B cell (primary cell): ENCODE data around the gene SMTN. TPM values are rescaled to one million over a fixed set of nuclear protein-coding genes. Genes with fewer than 3 reads are reported as not detected.

Experiments used
- ATAC-seq: fragments of 200-7000 bp; cut with Tn5 transposase; one replicate; pipeline ENCODE4 v1.10.0; 2021; ENCODE audit warnings: low read depth, mild to moderate bottlenecking, moderate number of reproducible peaks, moderate library complexity
- CTCF ChIA-PET: fragments of 350-600 bp; sonication (Branson Sonifier 250); formaldehyde crosslinking; loops from one replicate; lab custom pipeline; 2021; ENCODE audit warnings: antibody characterized with exemption, inconsistent platforms; lab: Charles Lee
- POLR2A ChIA-PET: fragments of 350-600 bp; sonication (Branson Sonifier 250); formaldehyde crosslinking; loops from one replicate; lab custom pipeline; 2021; ENCODE audit warnings: antibody characterized with exemption; lab: Charles Lee
- DNase-seq: peaks from one replicate; pipeline ENCODE4 v3.0.0; 2013
- H2AFZ ChIP-seq: 2 replicates; pipeline ENCODE4 v1.6.1; 2012; ENCODE audit warnings: mild to moderate bottlenecking, low read depth, low read length; ENCODE audit not compliant: insufficient read depth, poor library complexity, severe bottlenecking
- H3K27ac ChIP-seq, 2 donors: 1 replicate in 1 of 2; 2 replicates in 1 of 2; pipeline ENCODE4 v1.5.1; 2012 to 2013; ENCODE audit warnings: low read length in 2 of 2, mild to moderate bottlenecking in 2 of 2, moderate library complexity in 1 of 2
- H3K27me3 ChIP-seq, 4 experiments: fragments of 200-600 bp in 1 of 4; sonication (generic) in 1 of 4; replicated peaks in 1 of 4; 1 replicate in 2 of 4; 2 replicates in 2 of 4; pipeline versions ENCODE4 v1.6.1 to v1.7.0; 2013 to 2016; ENCODE audit warnings: low read length in 3 of 4, mild to moderate bottlenecking in 2 of 4, mixed read lengths in 1 of 4, moderate library complexity in 1 of 4; ENCODE audit not compliant: insufficient read depth in 4 of 4, control insufficient read depth in 3 of 4; ENCODE audit errors: control extremely low read depth in 1 of 4
- H3K36me3 ChIP-seq, 2 experiments: replicated peaks in 1 of 2; 1 replicate in 1 of 2; 2 replicates in 1 of 2; pipeline versions ENCODE4 v1.6.1 to v1.7.1; 2013; ENCODE audit warnings: low read length in 1 of 2; ENCODE audit not compliant: insufficient read depth in 2 of 2, control insufficient read depth in 1 of 2; ENCODE audit errors: control extremely low read depth in 1 of 2, extremely low read depth in 1 of 2
- H3K4me1 ChIP-seq, 2 donors: fragments of 200-600 bp in 1 of 2; sonication (generic) in 1 of 2; 1 replicate in 1 of 2; 2 replicates in 1 of 2; pipeline versions ENCODE4 v1.5.1 to v1.6.1; 2013 to 2017; ENCODE audit warnings: low read length in 2 of 2; ENCODE audit not compliant: control insufficient read depth in 2 of 2, insufficient read depth in 2 of 2
- H3K4me2 ChIP-seq: replicated peaks from 2 replicates; pipeline ENCODE3; 2012; ENCODE audit warnings: mild to moderate bottlenecking, low read depth, low read length; ENCODE audit not compliant: poor library complexity, severe bottlenecking
- H3K4me3 ChIP-seq, 5 experiments: fragments of 200-600 bp in 1 of 5; sonication (generic) in 1 of 5; 1 replicate in 3 of 5; 2 replicates in 2 of 5; pipeline versions ENCODE4 v1.5.1 to v1.7.0; 2011 to 2016; ENCODE audit warnings: low read length in 4 of 5, mild to moderate bottlenecking in 4 of 5, low read depth in 2 of 5, control low read depth in 1 of 5, moderate library complexity in 1 of 5; ENCODE audit not compliant: insufficient read depth in 1 of 5; ENCODE audit errors: control extremely low read depth in 1 of 5, extremely low read depth in 1 of 5
- H3K79me2 ChIP-seq: fragments of 200-600 bp; sonication (generic); one replicate; pipeline ENCODE4 v1.6.0; 2016; ENCODE audit warnings: low read length; ENCODE audit not compliant: control insufficient read depth, insufficient read depth
- H3K9ac ChIP-seq: fragments of 200-600 bp; sonication (generic); 2 replicates; pipeline ENCODE4 v1.6.1; 2017; ENCODE audit warnings: mild to moderate bottlenecking, low read length, moderate library complexity
- H3K9me3 ChIP-seq, 3 donors: one replicate each; pipeline versions ENCODE4 v1.6.1 to v1.7.1; 2013; ENCODE audit warnings: low read length in 2 of 3; ENCODE audit not compliant: control insufficient read depth in 2 of 3, insufficient read depth in 1 of 3; ENCODE audit errors: control extremely low read depth in 1 of 3
- H4K20me1 ChIP-seq: 2 replicates; pipeline ENCODE4 v1.6.0; 2012; ENCODE audit warnings: mild to moderate bottlenecking, low read length; ENCODE audit not compliant: insufficient read depth, control insufficient read depth, poor library complexity, severe bottlenecking
- H3K27ac Mint-ChIP-seq: one replicate; pipeline ENCODE4 v1.8.0; 2021; ENCODE audit warnings: mixed read lengths
- H3K27me3 Mint-ChIP-seq: one replicate; pipeline ENCODE4 v1.8.0; 2021; ENCODE audit warnings: mixed read lengths
- H3K4me1 Mint-ChIP-seq: one replicate; pipeline ENCODE4 v1.8.0; 2021; ENCODE audit warnings: mixed read lengths
- H3K4me3 Mint-ChIP-seq: one replicate; pipeline ENCODE4 v1.8.0; 2021; ENCODE audit warnings: mixed read lengths
- H3K9me3 Mint-ChIP-seq: one replicate; pipeline ENCODE4 v1.8.0; 2022; ENCODE audit warnings: mixed read lengths; ENCODE audit not compliant: insufficient read depth
- EZH2 ChIP-seq: IDR thresholded peaks from 2 replicates; pipeline ENCODE4 v1.6.1; 2012; ENCODE audit warnings: borderline replicate concordance, low read depth, mild to moderate bottlenecking, moderate library complexity, low read length; ENCODE audit not compliant: insufficient read depth, poor library complexity, severe bottlenecking
- WGBS: methylation state at CpG from one replicate; pipeline ENCODE4 v1.1.5; 2013; ENCODE audit warnings: missing lambda C conversion rate; ENCODE audit not compliant: insufficient coverage; 5-methylcytosine and 5-hydroxymethylcytosine counted together
- intact Hi-C: fragments of 100-400 bp; cut with micrococcal nuclease; formaldehyde crosslinking; loops from one replicate; pipeline ENCODE4 v1.10.0; 2022
- polyA plus RNA-seq: library from polyadenylated mRNA; depleted of rRNA; stranded (reverse); fragments of >200 nt; gene quantifications from 2 replicates; pipeline ENCODE4 v1.2.3, GENCODE V29; 2012
- total RNA-seq, 2 donors: library from RNA; stranded (reverse); fragments of 120-200 nt in 1 of 2; gene quantifications; 1 replicate in 1 of 2; 2 replicates in 1 of 2; pipeline versions ENCODE4 v1.2.3 to v1.2.4, GENCODE V29; 2013 to 2022
- TF ChIP-seq, protein P1 (sequence below): fragments of 200-600 bp; IDR thresholded peaks from one replicate; pipeline ENCODE4 v1.8.0; 2022; ENCODE audit warnings: antibody characterized with exemption, mild to moderate bottlenecking

SMTN gene
- total and polyA plus RNA-seq, 2 donors (not counting 1 experiment from before 2014, with no cell fraction given), result 4.0 to 7.0 TPM

DNA sequence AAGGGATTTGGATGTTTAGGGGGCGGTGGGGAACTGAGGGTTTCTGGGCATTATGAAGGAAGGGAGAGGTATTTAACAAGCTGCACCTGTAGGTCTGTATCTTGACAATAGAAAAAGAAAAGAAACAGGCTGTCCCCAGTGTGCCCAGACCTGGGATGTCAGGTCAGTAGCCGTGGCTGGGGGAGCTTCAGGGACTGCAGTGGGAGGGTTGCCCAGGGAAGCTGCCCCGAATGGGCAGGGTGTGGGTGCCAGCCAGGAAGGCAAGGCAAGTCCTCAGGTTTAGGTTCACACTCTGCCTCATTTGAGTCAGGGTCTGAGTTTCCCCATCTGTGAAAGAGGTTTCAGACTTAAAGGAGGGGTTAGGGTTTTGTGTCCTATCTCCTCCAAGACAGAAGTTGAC is 43.2 kb downstream of the SMTN start:
- ATAC-seq, result no peak
- Histone ChIP-seq H3K27ac (no peak overlapping the region), H3K4me2 (no peak overlapping the region), H3K36me3 (no peaks in the 10 kb centered on the region), H4K20me1 (no peaks in the 10 kb centered on the region), H3K27me3 (peaks cover 0 to 14% (median 0%) of the 10 kb centered on the region in 4 experiments), H3K4me3 (no peak overlapping the region), H3K9me3 (peaks cover 0 to 9% (median 0%) of the 10 kb centered on the region in 3 donors), H3K4me1 (peaks cover 5 to 12% of the 10 kb centered on the region in 2 donors), H3K9ac (no peak overlapping the region), H2AFZ (no peak overlapping the region), H3K79me2 (no peaks in the 10 kb centered on the region)
- WGBS, result 95% methylated on average over 3 of the region's 3 CpGs
- POLR2A ChIA-PET, result no interaction called here
- CTCF ChIA-PET, result no interaction called here
- Mint-ChIP-seq H3K27ac (no peak overlapping the region), H3K4me1 (peaks cover 6% of the 10 kb centered on the region), H3K9me3 (no peaks in the 10 kb centered on the region), H3K4me3 (no peak overlapping the region), H3K27me3 (no peaks in the 10 kb centered on the region)
- intact Hi-C loops, result no loop called here
- no peak for DNase-seq
- TF ChIP-seq EZH2, result no peak
- TF ChIP-seq, protein P1, sequence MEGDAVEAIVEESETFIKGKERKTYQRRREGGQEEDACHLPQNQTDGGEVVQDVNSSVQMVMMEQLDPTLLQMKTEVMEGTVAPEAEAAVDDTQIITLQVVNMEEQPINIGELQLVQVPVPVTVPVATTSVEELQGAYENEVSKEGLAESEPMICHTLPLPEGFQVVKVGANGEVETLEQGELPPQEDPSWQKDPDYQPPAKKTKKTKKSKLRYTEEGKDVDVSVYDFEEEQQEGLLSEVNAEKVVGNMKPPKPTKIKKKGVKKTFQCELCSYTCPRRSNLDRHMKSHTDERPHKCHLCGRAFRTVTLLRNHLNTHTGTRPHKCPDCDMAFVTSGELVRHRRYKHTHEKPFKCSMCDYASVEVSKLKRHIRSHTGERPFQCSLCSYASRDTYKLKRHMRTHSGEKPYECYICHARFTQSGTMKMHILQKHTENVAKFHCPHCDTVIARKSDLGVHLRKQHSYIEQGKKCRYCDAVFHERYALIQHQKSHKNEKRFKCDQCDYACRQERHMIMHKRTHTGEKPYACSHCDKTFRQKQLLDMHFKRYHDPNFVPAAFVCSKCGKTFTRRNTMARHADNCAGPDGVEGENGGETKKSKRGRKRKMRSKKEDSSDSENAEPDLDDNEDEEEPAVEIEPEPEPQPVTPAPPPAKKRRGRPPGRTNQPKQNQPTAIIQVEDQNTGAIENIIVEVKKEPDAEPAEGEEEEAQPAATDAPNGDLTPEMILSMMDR, result no peak

DNA sequence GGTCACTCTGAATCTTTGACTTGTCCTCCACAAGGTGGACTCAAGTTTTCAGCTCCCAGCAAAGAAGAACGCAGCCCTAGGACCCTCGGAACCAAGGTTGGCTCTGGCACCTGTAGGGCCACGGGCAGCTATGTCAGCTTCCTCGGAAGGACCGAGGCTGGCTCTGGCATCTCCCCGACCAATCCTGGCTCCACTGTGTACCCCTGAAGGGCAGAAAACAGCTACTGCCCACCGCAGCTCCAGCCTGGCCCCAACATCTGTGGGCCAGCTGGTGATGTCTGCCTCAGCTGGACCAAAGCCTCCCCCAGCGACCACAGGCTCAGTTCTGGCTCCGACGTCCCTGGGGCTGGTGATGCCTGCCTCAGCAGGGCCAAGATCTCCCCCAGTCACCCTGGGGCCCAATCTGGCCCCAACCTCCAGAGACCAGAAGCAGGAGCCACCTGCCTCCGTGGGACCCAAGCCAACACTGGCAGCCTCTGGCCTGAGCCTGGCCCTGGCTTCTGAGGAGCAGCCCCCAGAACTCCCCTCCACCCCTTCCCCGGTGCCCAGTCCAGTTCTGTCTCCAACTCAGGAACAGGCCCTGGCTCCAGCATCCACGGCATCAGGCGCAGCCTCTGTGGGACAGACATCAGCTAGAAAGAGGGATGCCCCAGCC is 43.8 kb downstream of the SMTN start:
- Histone ChIP-seq H3K4me3 (no peak overlapping the region), H3K36me3 (no peaks in the 10 kb centered on the region), H3K4me2 (no peak overlapping the region), H3K9ac (no peak overlapping the region), H3K9me3 (peaks cover 0 to 9% (median 0%) of the 10 kb centered on the region in 3 donors), H3K4me1 (peaks cover 5 to 12% of the 10 kb centered on the region in 2 donors), H3K27ac (no peak overlapping the region), H3K79me2 (no peaks in the 10 kb centered on the region), H4K20me1 (no peaks in the 10 kb centered on the region), H2AFZ (no peak overlapping the region), H3K27me3 (peaks cover 0 to 14% (median 0%) of the 10 kb centered on the region in 4 experiments)
- H3K4me1 Mint-ChIP-seq, result peaks cover 6% of the 10 kb centered on the region
- no peaks in the 10 kb centered on the region for H3K27me3 Mint-ChIP-seq
- TF ChIP-seq EZH2, result no peak
- TF ChIP-seq, protein P1, result no peak
- H3K27ac Mint-ChIP-seq, result no peak overlapping the region
- 88% methylated on average over 14 of the region's 14 CpGs for WGBS
- no peak overlapping the region for H3K4me3 Mint-ChIP-seq
- no peaks in the 10 kb centered on the region for H3K9me3 Mint-ChIP-seq
- CTCF ChIA-PET, result no interaction called here
- POLR2A ChIA-PET, result no interaction called here
- DNase-seq, result no peak
- intact Hi-C loops, result no loop called here
- ATAC-seq, result no peak
